GDM1 (cell line): ENCODE data around the gene NR1D2.
"Not testable (repeated sequence)": the region's sequence is repeated elsewhere in the genome, so short reads cannot be mapped to it uniquely, and the experiment has no call there.

Experiments used
- DNase-seq: peaks from one replicate; lab custom pipeline; 2025; lab: John Stamatoyannopoulos, UW

NR1D2 gene

DNA sequence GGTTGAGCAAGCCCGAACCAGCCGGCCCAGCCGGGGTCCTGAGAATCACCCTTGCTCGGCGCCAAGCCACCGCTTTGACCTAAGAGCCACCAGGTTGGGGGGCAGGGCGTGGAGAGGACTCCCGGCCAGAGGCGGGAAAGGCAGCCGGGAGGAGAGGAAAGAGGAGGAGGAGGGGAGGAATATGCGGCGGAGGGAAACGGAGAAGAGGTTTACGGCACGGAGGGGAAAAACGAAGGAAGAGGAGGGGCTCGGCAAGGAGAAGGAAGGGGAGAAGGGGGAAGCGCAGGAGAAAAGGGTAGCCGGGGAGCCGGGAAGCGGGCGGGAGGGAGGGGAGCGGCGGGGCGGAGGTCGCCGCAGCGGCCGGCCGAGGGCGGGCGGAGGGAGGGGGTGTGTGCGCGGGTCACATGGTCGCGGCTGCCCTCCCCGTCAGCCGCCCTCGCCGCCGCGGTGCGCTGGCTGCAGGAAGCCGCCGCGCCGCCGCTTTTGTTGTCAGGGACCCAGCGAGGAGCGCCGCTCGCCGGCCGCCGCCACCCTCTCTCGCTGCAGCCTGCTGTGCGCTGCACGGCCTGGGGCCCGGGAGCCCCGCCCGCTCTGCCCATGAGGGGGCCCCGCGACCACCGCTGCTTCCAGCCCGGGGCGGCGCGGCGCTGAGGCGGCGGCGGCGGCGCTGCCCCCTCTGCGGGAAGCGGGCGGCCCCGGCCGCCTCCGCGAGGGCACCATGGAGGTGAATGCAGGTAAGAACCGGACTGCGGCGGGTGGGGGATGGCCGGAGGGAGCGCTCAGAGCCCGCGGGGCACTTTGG is at the start of gene NR1D2:
TSS of gene NR1D2 (plus strand) at position 426 of the 802 bp plus-strand sequence. CDS start at position 719, 293 bp downstream.
- peak; percentile 80 for DNase-seq

DNA sequence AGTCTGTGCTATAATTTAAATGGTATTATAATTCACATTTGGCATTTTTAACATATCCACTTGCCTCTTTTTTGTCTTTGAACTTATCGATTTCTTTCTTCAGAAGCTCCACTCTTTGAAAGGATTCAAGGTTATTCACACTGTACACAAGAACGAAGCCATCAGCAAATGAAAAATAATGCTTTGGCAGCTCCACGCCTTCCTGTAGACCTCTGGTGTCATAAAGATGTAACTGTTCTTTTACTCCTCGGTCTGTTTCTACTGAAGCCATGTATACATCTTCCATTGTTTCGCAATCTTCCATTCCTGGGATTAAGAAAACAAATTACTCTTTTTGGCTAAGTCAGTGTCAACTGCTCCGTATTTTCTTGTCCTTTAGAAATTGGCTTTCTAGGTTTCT is 44.3 kb upstream of the NR1D2 start:
- DNase-seq, result no peak

DNA sequence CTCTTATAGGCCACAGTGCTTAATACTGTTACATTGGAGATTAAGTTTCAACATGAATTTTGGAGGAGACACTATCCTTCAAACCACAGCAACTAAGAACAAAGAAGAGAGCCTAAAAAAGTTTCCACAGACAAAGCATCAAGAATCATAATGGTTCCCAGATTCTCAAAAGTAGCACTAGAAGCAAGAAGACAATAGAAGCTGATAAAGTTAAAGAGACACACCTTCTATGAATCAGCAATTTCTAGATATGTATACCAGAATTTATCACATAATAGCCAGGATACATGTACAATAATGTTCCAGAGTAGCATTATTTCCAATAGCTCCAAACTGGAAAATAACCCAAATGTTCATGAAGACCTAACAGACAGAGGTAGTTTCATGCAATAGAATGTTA is 40.5 kb upstream of the NR1D2 start:
- no peak for DNase-seq

DNA sequence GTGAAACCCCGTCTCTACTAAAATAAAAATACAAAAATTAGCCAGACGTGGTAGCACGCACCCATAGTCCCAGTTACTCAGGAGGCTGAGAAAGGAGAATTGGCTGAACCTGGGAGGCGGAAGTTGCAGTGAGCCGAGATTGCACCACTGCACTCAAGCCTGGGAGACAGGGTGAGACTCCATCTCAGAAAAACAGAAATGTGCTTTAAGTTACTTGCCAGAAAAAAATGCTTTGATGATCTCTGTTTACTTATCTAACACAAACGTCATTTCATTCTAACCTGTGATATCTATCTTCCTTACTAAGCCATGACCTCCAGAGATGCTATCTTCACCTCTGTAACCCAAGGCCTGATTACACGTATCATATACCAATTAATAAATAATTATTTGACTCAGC is 35.7 kb upstream of the NR1D2 start:
- DNase-seq, result no peak

DNA sequence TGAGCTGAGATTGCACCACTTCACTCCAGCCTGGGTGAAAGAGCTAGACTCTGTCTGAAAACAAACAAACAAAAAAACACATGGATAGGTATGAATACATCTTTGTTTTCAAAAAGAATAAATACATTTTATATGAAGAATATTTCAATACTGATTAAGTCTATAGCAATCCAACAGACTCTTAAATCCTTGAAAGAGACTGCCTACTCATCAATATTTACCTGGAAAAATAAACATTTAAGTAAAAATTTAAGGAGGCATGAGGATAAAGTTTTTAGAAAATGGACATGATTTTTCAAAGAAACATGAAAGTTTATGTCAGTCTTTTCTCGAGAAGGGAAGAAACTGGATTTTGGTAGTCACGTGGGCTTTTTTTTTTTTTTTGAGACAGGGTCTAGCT is 33.7 kb upstream of the NR1D2 start:
- DNase-seq, result no peak

DNA sequence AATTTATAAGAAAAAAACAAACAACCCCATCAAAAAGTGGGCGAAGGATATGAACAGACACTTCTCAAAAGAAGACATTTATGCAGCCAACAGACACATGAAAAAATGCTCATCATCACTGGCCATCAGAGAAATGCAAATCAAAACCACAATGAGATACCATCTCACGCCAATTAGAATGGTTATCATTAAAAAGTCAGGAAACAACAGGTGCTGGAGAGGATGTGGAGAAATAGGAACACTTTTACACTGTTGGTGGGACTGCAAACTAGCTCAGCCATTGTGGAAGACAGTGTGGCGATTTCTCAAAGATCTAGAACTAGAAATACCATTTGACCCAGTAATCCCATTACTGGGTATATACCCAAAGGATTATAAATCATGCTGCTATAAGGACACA is 32.8 kb upstream of the NR1D2 start:
- DNase-seq, result not testable (repeated sequence)

DNA sequence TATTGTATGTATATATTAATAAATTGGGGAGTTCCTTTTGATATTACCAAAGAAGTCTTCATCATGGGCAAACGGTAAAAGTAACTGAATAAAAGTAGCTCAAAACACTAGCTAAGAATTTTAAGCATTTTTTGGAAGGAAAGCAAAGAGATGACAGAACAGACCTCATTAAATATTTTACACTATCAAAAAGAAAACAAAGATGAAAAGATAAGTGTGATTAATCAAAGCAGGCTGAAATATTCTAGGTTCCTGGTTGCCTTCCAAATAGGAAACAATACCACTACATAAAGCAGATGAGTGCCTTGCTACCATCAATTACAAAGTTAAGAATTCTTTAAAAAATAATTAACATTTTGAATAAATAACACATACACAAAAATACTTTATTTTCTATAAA is 31.9 kb upstream of the NR1D2 start:
- DNase-seq, result no peak

DNA sequence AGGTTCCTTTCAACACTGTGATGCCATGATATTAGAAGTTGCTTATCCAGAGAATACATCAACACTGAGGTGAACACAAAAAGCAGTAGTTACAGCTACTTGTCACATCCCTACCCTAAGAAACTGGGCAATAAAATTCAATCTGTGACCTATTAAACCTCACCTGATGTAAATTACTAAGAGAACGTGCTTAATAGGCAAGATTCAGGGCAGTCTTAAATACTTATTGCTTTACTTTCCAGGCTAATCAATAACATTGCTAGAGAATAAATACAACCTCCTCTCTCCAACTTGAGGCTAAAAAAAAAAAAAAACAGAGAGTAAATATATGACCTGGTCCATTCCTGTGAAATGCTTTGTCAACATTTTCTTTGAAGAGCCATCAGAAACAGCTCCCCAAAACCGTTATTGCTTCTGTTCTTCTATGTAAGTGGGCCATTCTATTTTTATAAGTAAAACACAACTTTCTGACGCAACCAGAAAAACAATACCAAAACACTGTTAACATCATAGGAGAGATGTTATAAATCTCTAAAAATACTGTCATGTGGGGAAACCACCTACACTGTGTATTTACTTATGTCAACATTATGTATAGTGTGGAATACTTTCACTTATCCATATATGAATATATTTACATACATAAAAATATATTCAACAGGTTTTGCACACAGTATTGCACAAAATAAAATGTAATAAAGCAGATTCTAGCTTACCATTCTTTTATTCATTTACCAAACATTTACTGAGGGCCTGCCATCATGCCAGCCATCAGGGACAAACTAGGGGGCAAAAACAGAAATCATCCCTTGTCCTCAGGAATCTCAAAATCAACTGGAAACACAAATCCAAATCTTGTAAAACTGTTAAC is 31.0 kb upstream of the NR1D2 start:
- no peak for DNase-seq

DNA sequence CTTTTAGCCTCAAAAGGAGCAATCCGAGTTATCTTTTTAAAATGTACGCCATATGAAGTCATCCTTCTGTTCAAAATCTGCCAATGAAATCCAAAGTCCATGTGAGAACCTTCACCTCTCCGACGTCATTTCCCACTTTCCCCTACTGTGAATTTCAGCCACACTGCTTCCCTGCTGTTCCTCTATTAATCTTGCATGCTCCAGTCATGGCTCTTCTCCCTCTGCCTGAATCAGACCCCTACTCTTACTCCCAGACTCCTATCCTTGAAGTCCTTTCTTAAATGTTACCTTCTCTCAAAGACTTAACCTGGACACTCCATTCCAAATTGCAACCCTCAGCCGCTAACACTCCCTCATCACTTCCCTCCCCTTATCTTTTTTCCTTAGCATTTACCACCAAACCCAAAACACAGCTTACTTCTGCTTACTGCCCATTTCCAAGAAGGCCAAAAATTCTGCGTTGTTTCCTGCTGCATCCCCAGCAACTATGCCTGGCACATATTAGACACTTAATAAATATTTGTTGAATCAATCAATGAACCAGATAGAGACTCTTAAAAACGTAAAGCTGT is 29.5 kb upstream of the NR1D2 start:
- DNase-seq, result no peak

DNA sequence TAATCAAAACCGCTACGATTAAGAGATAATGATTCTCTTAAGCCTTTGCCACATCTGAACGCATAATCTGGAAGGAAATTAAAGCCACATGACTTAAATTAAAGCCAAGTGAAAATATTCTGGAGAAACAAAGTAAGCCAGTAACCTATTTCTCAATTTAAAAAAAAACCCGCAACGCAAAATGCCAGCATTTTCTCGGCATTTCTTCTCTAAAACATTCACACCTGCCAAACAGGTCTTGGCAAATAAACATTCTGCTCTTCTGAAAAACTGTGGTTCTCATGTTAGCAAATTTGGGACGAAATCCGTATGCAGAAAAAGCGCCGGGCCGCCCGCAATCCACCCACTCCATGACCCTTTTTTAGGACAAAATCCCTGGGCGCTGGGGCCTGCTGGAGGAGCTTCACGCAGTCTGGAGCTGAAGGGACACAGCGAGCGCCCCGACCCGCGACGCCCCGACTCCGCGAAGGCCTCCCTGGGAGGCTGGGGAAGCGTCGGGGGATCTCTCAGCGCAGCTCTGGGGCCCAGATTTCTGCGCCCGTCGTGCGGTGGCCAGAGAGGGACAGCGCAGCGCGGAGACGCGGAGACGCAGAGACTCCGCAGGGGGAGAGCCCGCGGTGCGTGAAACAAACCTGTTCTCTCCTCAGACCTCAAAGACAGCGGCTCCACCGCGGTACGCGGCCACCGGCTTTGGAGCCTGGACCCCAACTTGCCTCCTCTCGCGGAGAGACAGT is 28.8 kb upstream of the NR1D2 start:
- DNase-seq, result no peak

DNA sequence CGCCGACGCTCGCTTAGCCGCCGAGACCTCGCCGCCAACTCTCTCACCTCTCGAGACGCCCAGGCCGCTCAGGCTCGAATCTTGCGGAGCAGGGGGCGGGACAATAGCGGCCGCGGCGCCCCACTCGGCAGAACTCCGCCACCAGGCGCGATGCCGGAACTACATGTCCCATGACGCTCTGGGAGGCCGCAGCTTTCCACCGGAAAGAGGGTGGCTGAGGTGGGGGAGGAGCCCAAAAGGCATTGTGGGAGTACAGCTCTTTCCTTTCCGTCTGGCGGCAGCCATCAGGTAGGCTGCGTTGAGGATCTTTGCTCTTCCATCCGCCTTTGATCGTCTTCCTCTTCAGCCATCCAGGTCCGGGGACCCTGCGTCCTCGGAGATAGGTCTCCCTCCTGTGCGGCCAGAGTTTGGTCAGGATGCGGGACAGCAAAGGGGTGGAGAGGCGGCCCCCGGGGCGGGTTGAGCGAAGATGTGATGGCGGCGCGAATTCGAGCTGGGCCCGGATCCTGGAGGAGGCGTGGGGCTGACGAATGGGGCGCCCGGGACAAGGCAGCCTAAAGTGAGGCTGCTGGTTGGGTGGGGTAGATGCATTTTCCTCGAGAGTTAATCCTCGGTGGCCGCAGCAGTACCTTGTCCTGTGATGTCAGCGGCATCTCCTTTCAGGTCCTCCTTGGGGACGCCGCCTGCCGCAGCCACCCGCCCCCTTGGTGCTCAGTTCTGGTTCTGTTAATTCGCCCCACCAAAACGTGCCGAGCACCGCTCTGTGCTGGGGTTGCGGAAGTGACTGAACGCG is 28.0 kb upstream of the NR1D2 start, which contains the start of the genes NKIRAS1 and RPL15:
TSS of gene NKIRAS1 (minus strand) at position 105 of the 793 bp plus-strand sequence. CDS start 6,086 bp downstream, outside the sequence.
TSS of gene RPL15 (plus strand) at position 247 of the 793 bp plus-strand sequence. CDS start 728 bp downstream, outside the sequence.
- peak; percentile 96 for DNase-seq

DNA sequence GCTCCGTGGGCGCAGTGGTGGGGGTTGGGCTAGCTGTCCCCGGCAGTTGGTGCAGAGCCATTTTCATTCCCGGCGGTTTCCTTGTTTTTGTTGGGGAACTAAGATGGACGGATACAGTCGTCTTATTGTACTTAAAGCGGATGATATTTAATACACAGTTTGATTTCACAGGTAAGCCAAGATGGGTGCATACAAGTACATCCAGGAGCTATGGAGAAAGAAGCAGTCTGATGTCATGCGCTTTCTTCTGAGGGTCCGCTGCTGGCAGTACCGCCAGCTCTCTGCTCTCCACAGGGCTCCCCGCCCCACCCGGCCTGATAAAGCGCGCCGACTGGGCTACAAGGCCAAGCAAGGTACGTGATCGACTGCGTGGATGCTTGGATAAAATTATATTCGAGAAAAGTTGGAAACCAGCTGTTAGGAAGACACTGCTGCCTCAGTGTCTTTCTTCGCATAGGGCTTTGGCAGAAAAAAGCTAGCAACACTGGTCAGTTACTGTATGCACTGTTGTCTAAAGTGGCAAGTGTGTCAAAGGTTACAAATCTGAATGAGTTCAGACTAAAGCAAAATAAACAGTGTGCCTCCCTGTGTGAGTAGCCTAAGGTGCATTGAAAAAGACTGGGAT is 27.3 kb upstream of the NR1D2 start:
- DNase-seq, result peak; percentile 34

DNA sequence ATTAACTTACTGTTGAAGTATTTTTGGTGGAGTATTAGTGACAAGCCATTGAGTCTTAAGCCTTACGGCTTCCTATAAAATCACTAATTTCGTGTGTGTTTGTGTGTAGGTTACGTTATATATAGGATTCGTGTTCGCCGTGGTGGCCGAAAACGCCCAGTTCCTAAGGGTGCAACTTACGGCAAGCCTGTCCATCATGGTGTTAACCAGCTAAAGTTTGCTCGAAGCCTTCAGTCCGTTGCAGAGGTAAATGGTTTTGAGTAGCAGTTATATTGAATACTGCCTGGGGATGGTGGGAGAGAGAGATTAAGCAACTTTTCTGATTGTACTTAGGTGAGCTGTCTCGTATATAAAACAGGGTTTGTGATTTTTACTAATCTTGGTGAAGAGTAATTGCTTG is 26.8 kb upstream of the NR1D2 start:
- DNase-seq, result not testable (repeated sequence)

DNA sequence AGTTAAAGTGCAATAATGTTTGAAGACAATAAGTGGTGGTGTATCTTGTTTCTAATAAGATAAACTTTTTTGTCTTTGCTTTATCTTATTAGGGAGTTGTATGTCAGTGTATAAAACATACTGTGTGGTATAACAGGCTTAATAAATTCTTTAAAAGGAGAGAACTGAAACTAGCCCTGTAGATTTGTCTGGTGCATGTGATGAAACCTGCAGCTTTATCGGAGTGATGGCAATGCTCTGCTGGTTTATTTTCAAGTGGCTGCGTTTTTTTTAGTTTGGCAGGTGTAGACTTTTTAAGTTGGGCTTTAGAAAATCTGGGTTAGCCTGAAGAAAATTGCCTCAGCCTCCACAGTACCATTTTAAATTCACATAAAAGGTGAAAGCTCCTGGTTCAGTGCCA is 25.5 kb upstream of the NR1D2 start:
- no peak for DNase-seq

DNA sequence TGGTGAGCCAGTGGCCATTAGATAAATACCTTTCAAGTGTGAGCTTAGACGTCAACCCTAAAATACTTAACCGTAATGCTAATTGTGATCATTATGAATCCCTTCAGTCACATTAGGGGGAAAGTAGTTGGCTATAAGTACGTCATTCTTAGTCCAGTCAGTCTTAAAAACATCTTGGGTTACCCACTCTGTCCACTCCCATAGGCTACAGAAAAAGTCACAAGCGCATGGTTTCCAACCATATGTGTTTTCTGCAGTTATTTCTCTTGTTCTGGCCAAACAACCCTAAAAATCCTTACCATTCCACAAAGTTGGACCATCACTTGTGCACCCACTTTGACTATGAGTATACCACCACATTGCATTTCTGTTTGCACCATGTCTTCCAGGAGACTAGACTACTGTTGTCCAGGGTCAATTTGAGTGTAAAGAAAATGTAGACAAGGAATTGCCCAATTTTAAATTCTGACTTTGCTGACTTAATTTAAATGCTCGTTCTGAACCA is 24.9 kb upstream of the NR1D2 start:
- no peak for DNase-seq

DNA sequence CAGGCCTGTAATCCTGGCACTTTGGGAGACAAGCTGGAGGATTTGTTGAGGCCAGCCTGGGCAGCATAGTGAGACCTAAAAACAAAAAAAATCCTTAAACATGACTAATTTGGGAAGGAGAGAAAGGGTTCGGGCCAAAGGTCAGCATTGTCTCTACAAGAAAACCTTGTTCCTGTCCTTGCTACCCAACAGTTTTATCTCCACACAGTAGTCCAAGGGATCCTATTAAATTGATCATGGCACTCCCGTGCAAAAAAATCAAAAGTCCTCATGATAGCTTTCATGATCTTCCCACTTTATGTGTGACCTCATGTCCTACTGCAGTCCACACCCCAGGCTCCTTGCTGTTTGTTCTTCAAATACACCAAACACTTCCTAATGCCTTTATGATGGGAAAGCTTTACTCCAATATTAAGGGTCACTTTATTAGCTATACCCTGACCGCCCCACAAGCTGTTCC is 24.0 kb upstream of the NR1D2 start:
- DNase-seq, result no peak

DNA sequence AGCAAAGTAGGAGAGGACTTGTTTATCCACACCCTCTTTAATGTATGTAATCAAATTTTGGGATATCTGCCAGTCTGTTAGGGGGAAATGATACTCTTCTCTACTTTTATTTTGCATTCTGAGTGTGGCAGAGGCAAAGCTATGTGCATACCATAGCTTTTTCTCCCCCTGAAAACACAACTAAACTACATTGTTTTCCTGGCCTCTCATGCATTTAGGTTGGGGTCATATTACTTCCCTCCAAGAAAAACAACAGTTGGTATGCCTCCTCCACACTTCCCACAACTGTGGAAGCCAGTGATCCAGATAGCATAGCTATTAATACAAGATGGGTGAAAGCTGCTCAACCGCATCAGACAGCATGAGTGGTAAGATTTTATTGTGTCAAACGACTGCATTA is 21.3 kb upstream of the NR1D2 start:
- DNase-seq, result no peak

DNA sequence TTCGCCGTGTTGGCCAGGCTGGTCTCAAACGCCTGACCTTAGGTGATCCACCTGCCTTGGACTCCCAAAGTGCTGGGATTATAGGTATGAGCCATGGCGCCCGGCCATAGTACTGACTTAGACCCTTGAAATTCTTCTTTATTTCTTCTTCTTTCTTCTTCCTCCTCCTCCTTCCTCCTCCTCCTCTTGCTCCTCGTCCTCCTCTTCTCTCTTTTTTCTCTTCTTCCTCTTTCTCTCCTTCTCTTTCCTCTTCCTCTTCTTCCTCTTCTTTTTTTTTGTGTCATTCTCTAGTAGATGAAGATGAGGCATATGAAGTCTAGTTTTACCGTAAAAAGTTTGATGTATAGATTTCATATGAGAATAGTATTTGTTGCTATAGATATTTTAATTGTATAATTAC is 18.8 kb upstream of the NR1D2 start:
- no peak for DNase-seq

DNA sequence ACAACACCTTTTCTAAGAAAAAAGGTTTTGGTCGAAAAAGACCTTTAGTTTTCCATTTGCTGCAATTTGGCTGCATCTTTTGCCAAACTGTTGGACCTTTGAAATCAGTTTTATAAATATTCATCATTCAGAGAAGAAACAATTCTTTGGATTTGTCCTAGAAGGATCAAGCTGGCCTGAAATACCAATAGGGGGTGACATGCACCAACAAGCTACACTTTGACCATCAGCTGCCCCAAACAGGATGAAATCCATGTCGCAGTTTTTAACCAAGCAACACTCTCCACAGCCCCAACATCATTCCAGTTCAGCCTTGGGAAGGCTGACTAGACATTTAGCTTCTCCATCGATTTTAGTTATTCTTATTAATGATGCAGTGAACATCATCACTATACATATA is 18.4 kb upstream of the NR1D2 start:
- DNase-seq, result no peak

DNA sequence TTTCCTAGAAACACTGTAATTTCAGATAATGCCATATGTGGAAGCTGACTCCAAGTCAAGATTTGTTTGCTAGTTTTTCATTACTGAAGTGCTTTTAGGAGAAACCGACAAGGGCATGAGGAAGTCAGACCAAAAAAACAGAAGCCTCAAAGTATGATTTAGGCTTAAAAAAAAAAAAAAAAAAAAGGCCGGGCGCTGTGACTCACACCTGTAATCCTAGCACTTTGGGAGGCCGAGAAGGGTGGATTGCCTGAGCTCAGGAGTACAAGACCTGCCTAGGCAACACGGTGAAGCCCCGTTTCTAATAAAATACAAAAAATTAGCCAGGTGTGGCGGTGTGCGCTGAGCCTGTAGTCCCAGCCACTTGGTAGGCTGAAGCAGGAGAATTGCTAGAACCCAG is 16.6 kb upstream of the NR1D2 start:
- DNase-seq, result no peak
